DND-41 (cell line): Measurements from ENCODE around the gene STOX2.

ENCODE experiments used
- ATAC-seq: fragments of 200-7000 bp; cut with Tn5 transposase; 3 replicates; pipeline ENCODE4 v1.9.1; 2021; ENCODE audit warnings: low read depth; ENCODE audit not compliant: insufficient read depth
- DNase-seq: peaks from one replicate; pipeline ENCODE4 v3.0.0-alpha.2; 2020
- H2AFZ ChIP-seq: 2 replicates; pipeline ENCODE4 v1.6.0; 2012; ENCODE audit warnings: low read depth, low read length
- H3K27ac ChIP-seq: 2 replicates; pipeline ENCODE4 v1.5.1; 2012; ENCODE audit warnings: low read length, inconsistent platforms
- H3K27me3 ChIP-seq: fragments of 200-600 bp; sonication (generic); 2 replicates; pipeline ENCODE4 v1.6.0; 2012; ENCODE audit warnings: low read length, mild to moderate bottlenecking, inconsistent platforms; ENCODE audit not compliant: insufficient read depth, poor library complexity
- H3K36me3 ChIP-seq: 2 replicates; pipeline ENCODE4 v1.5.1; 2012; ENCODE audit warnings: low read length, inconsistent platforms; ENCODE audit not compliant: insufficient read depth
- H3K4me1 ChIP-seq: 2 replicates; pipeline ENCODE4 v1.5.1; 2012; ENCODE audit warnings: mild to moderate bottlenecking, low read length; ENCODE audit not compliant: insufficient read depth
- H3K4me2 ChIP-seq: 2 replicates; pipeline ENCODE4 v1.6.0; 2012; ENCODE audit warnings: mild to moderate bottlenecking, moderate library complexity, low read length, inconsistent platforms; ENCODE audit not compliant: insufficient read depth
- H3K4me3 ChIP-seq, 2 experiments: fragments of 200-600 bp in 1 of 2; shearing (Covaris generic) in 1 of 2; 2 replicates each; pipeline ENCODE4 v1.5.1; 2012 to 2016; ENCODE audit warnings: inconsistent platforms in 2 of 2, low read length in 2 of 2, mild to moderate bottlenecking in 2 of 2, low read depth in 1 of 2, moderate library complexity in 1 of 2
- H3K79me2 ChIP-seq: 2 replicates; pipeline ENCODE4 v1.6.0; 2012; ENCODE audit warnings: low read length, inconsistent platforms; ENCODE audit not compliant: insufficient read depth
- H3K9ac ChIP-seq: 2 replicates; pipeline ENCODE4 v1.6.0; 2012; ENCODE audit warnings: low read depth, mild to moderate bottlenecking, inconsistent platforms, low read length, moderate library complexity
- H3K9me3 ChIP-seq: 2 replicates; pipeline ENCODE4 v1.5.1; 2012; ENCODE audit warnings: low read length, moderate library complexity, mild to moderate bottlenecking, inconsistent platforms; ENCODE audit not compliant: insufficient read depth, severe bottlenecking
- H4K20me1 ChIP-seq: 2 replicates; pipeline ENCODE4 v1.6.0; 2012; ENCODE audit warnings: low read length; ENCODE audit not compliant: insufficient read depth
- EZH2 ChIP-seq: IDR thresholded peaks from 3 replicates; pipeline ENCODE4 v1.6.1; 2012; ENCODE audit warnings: borderline replicate concordance, low read depth, mild to moderate bottlenecking, moderate library complexity, low read length, inconsistent platforms; ENCODE audit not compliant: severe bottlenecking
- TF ChIP-seq, protein P1 (sequence below): IDR thresholded peaks from 2 replicates; pipeline ENCODE4 v1.5.1; 2012; ENCODE audit warnings: borderline replicate concordance, low read length, moderate library complexity, mild to moderate bottlenecking; ENCODE audit not compliant: poor library complexity, severe bottlenecking; ENCODE audit errors: extremely low read depth

The STOX2 gene

DNA sequence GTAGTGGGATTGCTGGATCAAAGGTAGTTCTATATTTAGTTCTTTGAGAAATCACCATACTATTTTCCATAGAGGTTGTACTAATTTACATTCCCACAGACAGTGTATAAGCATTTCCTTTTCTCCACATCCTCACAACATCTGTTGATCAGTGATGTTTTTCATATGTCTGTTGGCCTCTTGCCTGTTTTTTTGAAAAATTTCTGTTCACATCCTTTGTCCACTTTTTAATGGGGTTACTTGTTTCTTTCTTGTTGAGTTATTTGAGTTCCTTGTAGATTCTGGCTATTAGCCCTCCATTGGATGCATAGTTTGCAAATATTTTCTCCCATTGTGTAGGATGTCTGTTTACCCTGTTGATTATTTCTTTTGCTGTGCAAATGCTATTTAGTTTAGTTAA lies 72.6 kb downstream of the STOX2 start:
- Histone ChIP-seq H3K4me3 (no peak overlapping the region), H4K20me1 (no peaks in the 10 kb centered on the region), H3K27me3 (no peaks in the 10 kb centered on the region), H3K4me2 (no peak overlapping the region), H2AFZ (no peak overlapping the region), H3K4me1 (no peaks in the 10 kb centered on the region), H3K9ac (no peak overlapping the region), H3K79me2 (no peaks in the 10 kb centered on the region), H3K27ac (no peak overlapping the region), H3K36me3 (no peaks in the 10 kb centered on the region), H3K9me3 (peaks cover 6% of the 10 kb centered on the region)
- no peak for TF ChIP-seq EZH2
- TF ChIP-seq, protein P1, sequence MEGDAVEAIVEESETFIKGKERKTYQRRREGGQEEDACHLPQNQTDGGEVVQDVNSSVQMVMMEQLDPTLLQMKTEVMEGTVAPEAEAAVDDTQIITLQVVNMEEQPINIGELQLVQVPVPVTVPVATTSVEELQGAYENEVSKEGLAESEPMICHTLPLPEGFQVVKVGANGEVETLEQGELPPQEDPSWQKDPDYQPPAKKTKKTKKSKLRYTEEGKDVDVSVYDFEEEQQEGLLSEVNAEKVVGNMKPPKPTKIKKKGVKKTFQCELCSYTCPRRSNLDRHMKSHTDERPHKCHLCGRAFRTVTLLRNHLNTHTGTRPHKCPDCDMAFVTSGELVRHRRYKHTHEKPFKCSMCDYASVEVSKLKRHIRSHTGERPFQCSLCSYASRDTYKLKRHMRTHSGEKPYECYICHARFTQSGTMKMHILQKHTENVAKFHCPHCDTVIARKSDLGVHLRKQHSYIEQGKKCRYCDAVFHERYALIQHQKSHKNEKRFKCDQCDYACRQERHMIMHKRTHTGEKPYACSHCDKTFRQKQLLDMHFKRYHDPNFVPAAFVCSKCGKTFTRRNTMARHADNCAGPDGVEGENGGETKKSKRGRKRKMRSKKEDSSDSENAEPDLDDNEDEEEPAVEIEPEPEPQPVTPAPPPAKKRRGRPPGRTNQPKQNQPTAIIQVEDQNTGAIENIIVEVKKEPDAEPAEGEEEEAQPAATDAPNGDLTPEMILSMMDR: no peak
- DNase-seq: no peak
- no peak for ATAC-seq

DNA sequence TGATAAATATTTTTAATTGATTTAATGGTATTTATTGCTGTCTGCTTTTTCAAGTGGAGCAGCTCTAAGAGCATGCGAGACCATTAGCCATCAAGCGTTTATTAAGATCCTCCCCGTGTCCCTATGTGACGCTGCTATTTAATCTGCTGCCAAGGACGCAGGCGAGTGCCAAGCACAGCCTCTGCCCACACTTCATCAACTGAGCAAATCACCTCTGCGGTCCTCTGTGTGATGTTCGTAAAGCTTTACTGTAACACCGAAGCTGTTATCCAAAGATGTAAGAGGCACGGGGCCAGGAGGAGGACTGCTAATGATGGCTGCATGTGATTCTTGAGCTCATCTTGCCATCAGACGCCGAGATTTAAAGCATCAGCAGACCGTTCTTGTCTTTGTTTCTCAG lies 79.5 kb downstream of the STOX2 start:
- no peaks in the 10 kb centered on the region for H3K79me2 ChIP-seq
- DNase-seq: no peak
- H3K27me3 ChIP-seq: no peaks in the 10 kb centered on the region

DNA sequence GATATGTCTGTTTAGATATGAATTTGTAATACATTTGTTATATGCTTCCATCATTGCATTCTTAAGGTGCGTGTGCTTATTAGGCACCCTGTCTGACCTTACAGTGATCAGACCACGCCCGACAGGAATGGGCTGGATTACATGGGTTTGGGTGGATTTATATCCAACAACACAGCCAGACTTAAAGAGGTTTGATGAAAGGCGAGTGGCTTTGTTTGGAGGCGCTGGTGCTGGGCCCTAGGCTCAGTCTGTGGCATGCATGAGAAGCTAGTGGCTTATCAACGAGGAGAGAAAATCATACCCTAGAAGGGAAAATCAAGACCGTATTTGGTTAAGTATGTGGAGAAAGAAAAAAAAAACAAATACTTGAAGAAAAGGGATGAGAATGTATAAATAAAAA lies 80.7 kb downstream of the STOX2 start:
- H3K9ac ChIP-seq: no peak overlapping the region
- no peaks in the 10 kb centered on the region for H3K27me3 ChIP-seq
- H3K36me3 ChIP-seq: no peaks in the 10 kb centered on the region
- H3K9me3 ChIP-seq: no peaks in the 10 kb centered on the region
- ATAC-seq (no peak), DNase-seq (no peak)
- H3K79me2 ChIP-seq: no peaks in the 10 kb centered on the region
- no peak overlapping the region for H3K4me2 ChIP-seq
- H3K4me3 ChIP-seq: no peak overlapping the region
- no peak overlapping the region for H2AFZ ChIP-seq
- H4K20me1 ChIP-seq: no peaks in the 10 kb centered on the region
- no peak for TF ChIP-seq EZH2
- TF ChIP-seq, protein P1: no peak
- H3K4me1 ChIP-seq: no peaks in the 10 kb centered on the region
- H3K27ac ChIP-seq: no peak overlapping the region

More for the DNA sequence above, 79.5 kb downstream of the STOX2 start:
- Histone ChIP-seq H3K27ac (no peak overlapping the region), H3K4me3 (no peak overlapping the region), H4K20me1 (no peaks in the 10 kb centered on the region), H3K9me3 (no peaks in the 10 kb centered on the region), H3K4me2 (no peak overlapping the region), H3K9ac (no peak overlapping the region), H3K4me1 (no peaks in the 10 kb centered on the region), H3K36me3 (no peaks in the 10 kb centered on the region), H2AFZ (no peak overlapping the region)
- no peak for ATAC-seq
- TF ChIP-seq, protein P1: no peak
- TF ChIP-seq EZH2: no peak
